GM12878 (cell line): ENCODE measurements around the gene MRGPRG. TPM values are rescaled to one million over a fixed set of nuclear protein-coding genes. Genes with fewer than 3 reads are reported as not detected.

Source experiments
- ATAC-seq: fragments of 200-7000 bp; cut with Tn5 transposase; 3 replicates; pipeline ENCODE4 v1.9.1; 2020; ENCODE audit warnings: mild to moderate bottlenecking, moderate library complexity
- BruUV-seq: library from RNA; stranded (reverse); fragments of 400-500 nt; replicated peaks from 2 replicates; lab custom pipeline; 2021; lab: Mats Ljungman, UMichigan
- CTCF ChIA-PET: fragments of 300-600 bp; sonication (Branson Sonifier 250); formaldehyde crosslinking; extraction: SDS; loops from one replicate; lab custom pipeline; 2021; ENCODE audit warnings: inconsistent platforms; lab: Yijun Ruan, JAX
- POLR2A ChIA-PET: fragments of 350-600 bp; formaldehyde crosslinking; extraction: SDS; loops from one replicate; lab custom pipeline; 2021; ENCODE audit warnings: inconsistent platforms; lab: Charles Lee
- RAD21 ChIA-PET: fragments of 300-600 bp; sonication (Branson Sonifier 250); formaldehyde crosslinking; loops from one replicate; lab custom pipeline; 2023; ENCODE audit warnings: antibody characterized with exemption; ENCODE audit not compliant: unreplicated experiment; lab: Charles Lee
- SMC1A ChIA-PET: fragments of 300-600 bp; sonication (Branson Sonifier 250); formaldehyde crosslinking; loops from one replicate; lab custom pipeline; 2023; ENCODE audit not compliant: unreplicated experiment, uncharacterized antibody; lab: Charles Lee
- DNase-seq: peaks from one replicate; pipeline ENCODE4 v3.0.0-alpha.2; 2011; ENCODE audit warnings: low read depth, low spot score
- FAIRE-seq: peaks from 3 replicates; lab custom pipeline; 2011; peaks lifted over from hg19 to GRCh38; lab: Jason Lieb, UNC
- H2AFZ ChIP-seq: 2 replicates; pipeline ENCODE4 v1.6.0; 2011; ENCODE audit warnings: low read depth, low read length, control low read depth; ENCODE audit not compliant: control insufficient read depth
- H3K27ac ChIP-seq: 2 replicates; pipeline ENCODE4 v1.5.1; 2011; ENCODE audit warnings: control low read depth; ENCODE audit not compliant: control insufficient read depth, insufficient read depth
- H3K27me3 ChIP-seq, 2 experiments: replicated peaks in 1 of 2; 2 replicates each; pipeline versions ENCODE4 v1.6.0 to v1.6.1; 2011; ENCODE audit warnings: low read length in 1 of 2; ENCODE audit not compliant: control insufficient read depth in 2 of 2, insufficient read depth in 2 of 2
- H3K36me3 ChIP-seq, 2 experiments: 2 replicates each; pipeline ENCODE4 v1.5.1; 2011; ENCODE audit warnings: low read length in 1 of 2; ENCODE audit not compliant: control insufficient read depth in 2 of 2, insufficient read depth in 2 of 2
- H3K4me1 ChIP-seq: 2 replicates; pipeline ENCODE4 v1.6.1; 2011; ENCODE audit warnings: mild to moderate bottlenecking, low read length, moderate library complexity, mixed read lengths; ENCODE audit not compliant: control insufficient read depth, insufficient read depth
- H3K4me2 ChIP-seq: 2 replicates; pipeline ENCODE4 v1.6.0; 2011; ENCODE audit warnings: control low read depth; ENCODE audit not compliant: control insufficient read depth, insufficient read depth
- H3K4me3 ChIP-seq: fragments of 200-600 bp; sonication (generic); 2 replicates; pipeline ENCODE4 v1.5.1; 2016
- H3K79me2 ChIP-seq: 2 replicates; pipeline ENCODE4 v1.6.0; 2011; ENCODE audit warnings: low read length; ENCODE audit not compliant: control insufficient read depth, insufficient read depth
- H3K9ac ChIP-seq: 2 replicates; pipeline ENCODE4 v1.8.0; 2011; ENCODE audit warnings: low read length, control low read depth, mixed read lengths; ENCODE audit not compliant: control insufficient read depth, insufficient read depth
- H3K9me3 ChIP-seq: replicated peaks from 3 replicates; pipeline ENCODE4 v1.5.1; 2011; ENCODE audit warnings: mild to moderate bottlenecking, low read length; ENCODE audit not compliant: control insufficient read depth, insufficient read depth
- H4K20me1 ChIP-seq: 2 replicates; pipeline ENCODE4 v1.6.0; 2011; ENCODE audit not compliant: control insufficient read depth, insufficient read depth
- CEBPZ ChIP-seq: fragments of 150-350 bp; IDR thresholded peaks from 2 replicates; pipeline ENCODE4 v1.6.1; 2016; ENCODE audit warnings: low read depth, low read length
- E4F1 ChIP-seq: fragments of 450-650 bp; IDR thresholded peaks from 2 replicates; pipeline ENCODE4 v1.6.1; 2018; ENCODE audit warnings: borderline replicate concordance, mild to moderate bottlenecking; ENCODE audit not compliant: partially characterized antibody
- EP300 ChIP-seq, 2 experiments: fragments of 150-350 bp in 1 of 2; IDR thresholded peaks; 2 replicates each; pipeline ENCODE4 v1.6.1; 2011 to 2012; ENCODE audit warnings: low read depth in 2 of 2, low read length in 2 of 2, borderline replicate concordance in 1 of 2, improper control_type of control experiment in 1 of 2, inconsistent platforms in 1 of 2; ENCODE audit not compliant: control insufficient read depth in 1 of 2
- HSF1 ChIP-seq: fragments of 150-350 bp; IDR thresholded peaks from 2 replicates; pipeline ENCODE4 v1.6.1; 2014; ENCODE audit warnings: mild to moderate bottlenecking, low read depth, low read length
- MYB ChIP-seq: fragments of 150-350 bp; IDR thresholded peaks from 2 replicates; pipeline ENCODE4 v1.6.1; 2014; ENCODE audit warnings: mild to moderate bottlenecking, low read depth, low read length, borderline replicate concordance
- NKRF ChIP-seq: fragments of 450-650 bp; conservative IDR thresholded peaks from 2 replicates; pipeline ENCODE4 v1.6.1; 2017; ENCODE audit warnings: mild to moderate bottlenecking, moderate library complexity
- SIX5 ChIP-seq: IDR thresholded peaks from 2 replicates; pipeline ENCODE4 v1.6.1; 2011; ENCODE audit warnings: mild to moderate bottlenecking, low read depth, low read length, moderate library complexity; ENCODE audit not compliant: severe bottlenecking
- ZBTB40 ChIP-seq: fragments of 450-650 bp; IDR thresholded peaks from 2 replicates; pipeline ENCODE4 v1.6.1; 2016; ENCODE audit warnings: mild to moderate bottlenecking, moderate library complexity, borderline replicate concordance
- ZSCAN29 ChIP-seq: fragments of 450-650 bp; IDR thresholded peaks from 2 replicates; pipeline ENCODE4 v1.6.1; 2017; ENCODE audit warnings: mild to moderate bottlenecking, moderate library complexity
- WGBS: methylation state at CpG from one replicate; pipeline ENCODE4 v1.1.6; 2016; ENCODE audit warnings: low lambda C conversion rate; ENCODE audit not compliant: insufficient replicate concordance, insufficient coverage; ENCODE audit errors: missing lambda C conversion rate; 5-methylcytosine and 5-hydroxymethylcytosine counted together
- in situ Hi-C: fragments of 300-500 bp; cut with MboI; formaldehyde crosslinking; loops from 9 replicates; pipeline ENCODE4 v1.14.3; 2018; ENCODE audit warnings: mixed read lengths
- intact Hi-C: fragments of 100-400 bp; cut with micrococcal nuclease; formaldehyde crosslinking; loops from one replicate; pipeline ENCODE4 v1.14.2; 2022; ENCODE audit not compliant: unreplicated experiment
- polyA plus RNA-seq, 11 experiments: library from polyadenylated mRNA; depleted of rRNA in 4 of 11; unstranded in 6 of 11; stranded (reverse) in 5 of 11; fragments of >200 nt; fragmentation: Nextera tagmentation in 4 of 11; fragmentation: Illumina TruSeq in 1 of 11; extraction: Ambion mirVana in 4 of 11; extraction: Trizol in 1 of 11; gene quantifications; 1 replicate in 1 of 11; 2 replicates in 10 of 11; pipeline versions ENCODE4 v1.2.1 to v1.2.3, GENCODE V29; 2011 to 2016; ENCODE audit warnings: inconsistent platforms in 2 of 11, missing spikeins in 2 of 11, low read depth in 1 of 11
- total RNA-seq, 4 experiments: library from RNA; depleted of rRNA in 3 of 4; stranded (reverse); fragments of >200 nt in 3 of 4; fragmentation: Illumina TruSeq in 1 of 4; extraction: Trizol in 1 of 4; gene quantifications; 2 replicates each; pipeline versions ENCODE4 v1.2.1 to v1.2.3, GENCODE V29; 2013 to 2021

MRGPRG gene
- total and polyA plus RNA-seq, 10 of the 15 experiments (the other 5 are each of a cell fraction or from before 2014, with no cell fraction given) = not detected

- Histone ChIP-seq H3K4me3 (no peak overlapping the region), H3K4me2 (no peak overlapping the region), H3K79me2 (no peaks in the 10 kb centered on the region), H3K36me3 (no peaks in the 10 kb centered on the region), H3K9me3 (no peaks in the 10 kb centered on the region), H3K9ac (no peak overlapping the region), H3K27me3 (no peaks in the 10 kb centered on the region; a peak in 1 of 4 replicates), H2AFZ (no peak overlapping the region), H4K20me1 (no peaks in the 10 kb centered on the region), H3K27ac (no peak overlapping the region), H3K4me1 (no peaks in the 10 kb centered on the region)
- FAIRE-seq (no peak), DNase-seq (no peak), ATAC-seq (no peak)
- WGBS = 35% methylated on average over 6 of the region's 6 CpGs
- in situ Hi-C loops (no loop called here), intact Hi-C loops (no loop called here)
- ChIA-PET CTCF (no interaction called here), RAD21 (no interaction called here), POLR2A (no interaction called here), SMC1A (no interaction called here)
- no TSS peak for BruUV-seq
- TF ChIP-seq HSF1 (no peak), MYB (no peak), NKRF (no peak), SIX5 (no peak), ZBTB40 (no peak), ZSCAN29 (no peak), CEBPZ (no peak), EP300 (IDR thresholded peaks at IDR 0.05; ENCODE audit: borderline replicate concordance in 1 of 2, control insufficient read depth in 1 of 2, low read depth in 2 of 2, low read length in 2 of 2) (no peak), E4F1 (no peak)
Observed at GRCh38 chr11:3190600-3190999, 28.0 kb downstream of the MRGPRG start.
